Mammary epithelial cell (primary cell): ENCODE results near the gene DERL3.

Experiments used
- CTCF ChIP-seq, 2 donors: IDR thresholded peaks in 1 of 2; conservative IDR thresholded peaks in 1 of 2; 2 replicates each; pipeline ENCODE4 v1.5.1; 2011 to 2012; ENCODE audit warnings: inconsistent platforms in 2 of 2, low read length in 2 of 2, mild to moderate bottlenecking in 2 of 2, control low read depth in 1 of 2, low read depth in 1 of 2; ENCODE audit not compliant: insufficient read depth in 1 of 2; ENCODE audit errors: extremely low read depth in 1 of 2
- EZH2 ChIP-seq: IDR thresholded peaks from 2 replicates; pipeline ENCODE4 v1.6.1; 2012; ENCODE audit warnings: low read length, inconsistent platforms, borderline replicate concordance

DNA sequence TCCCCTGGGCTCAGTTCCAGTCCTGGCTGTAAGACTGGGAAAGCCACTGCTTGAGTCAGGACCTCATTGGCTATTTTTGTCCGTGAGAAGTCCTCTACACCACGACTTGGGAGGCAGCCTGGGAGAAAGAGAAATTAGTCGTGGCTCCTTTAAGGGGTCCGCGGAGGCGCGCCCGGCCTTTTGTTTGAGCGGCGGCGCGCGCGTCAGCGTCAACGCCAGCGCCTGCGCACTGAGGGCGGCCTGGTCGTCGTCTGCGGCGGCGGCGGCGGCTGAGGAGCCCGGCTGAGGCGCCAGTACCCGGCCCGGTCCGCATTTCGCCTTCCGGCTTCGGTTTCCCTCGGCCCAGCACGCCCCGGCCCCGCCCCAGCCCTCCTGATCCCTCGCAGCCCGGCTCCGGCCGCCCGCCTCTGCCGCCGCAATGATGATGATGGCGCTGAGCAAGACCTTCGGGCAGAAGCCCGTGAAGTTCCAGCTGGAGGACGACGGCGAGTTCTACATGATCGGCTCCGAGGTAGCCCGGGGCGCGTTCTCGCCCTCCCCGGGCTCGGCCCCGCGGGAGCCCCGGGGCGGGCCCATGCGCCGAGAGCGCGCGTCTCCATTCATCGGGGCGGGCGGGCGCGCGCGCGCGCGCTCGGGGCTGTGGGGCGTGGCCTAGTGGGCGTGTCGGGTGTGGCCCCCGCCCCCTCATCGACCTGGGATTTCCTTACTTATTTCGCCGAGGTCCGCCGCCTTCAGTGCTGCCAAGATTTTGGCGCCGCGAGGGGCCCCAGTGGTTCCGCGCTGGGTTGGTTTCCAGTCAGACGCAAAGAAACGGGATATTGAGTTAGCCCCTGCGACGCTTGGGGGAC, 51.8 kb downstream of the DERL3 start, which contains the start of gene SMARCB1:
- TF ChIP-seq EZH2: no peak
- TF ChIP-seq CTCF (conservative IDR thresholded peaks at IDR 0.05 in 1 of 2, IDR thresholded peaks at IDR 0.05 in 1 of 2; ENCODE audit: extremely low read depth in 1 of 2, insufficient read depth in 1 of 2, low read depth in 1 of 2, low read length in 2 of 2): no peak
